IMR-90 (cell line): Measurements from ENCODE around the gene ETV3L. TPM values are rescaled to one million over a fixed set of nuclear protein-coding genes. Genes with fewer than 3 reads are reported as not detected.

Experiments used
- ATAC-seq: fragments of 200-7000 bp; cut with Tn5 transposase; 2 replicates; pipeline ENCODE4 v1.9.1; 2020; ENCODE audit warnings: low read depth, mild to moderate bottlenecking, moderate library complexity
- BruUV-seq: library from RNA; stranded (reverse); fragments of 400-500 nt; replicated peaks from 2 replicates; lab custom pipeline; 2021; lab: Mats Ljungman, UMichigan
- CTCF ChIA-PET: fragments of 300-600 bp; formaldehyde crosslinking; extraction: SDS; loops from one replicate; lab custom pipeline; 2021; ENCODE audit warnings: antibody characterized with exemption; lab: Yijun Ruan, JAX
- POLR2A ChIA-PET: fragments of 300-600 bp; sonication (Branson Sonifier 250); formaldehyde crosslinking; loops from one replicate; lab custom pipeline; 2022; ENCODE audit warnings: antibody characterized with exemption; ENCODE audit not compliant: unreplicated experiment; lab: Charles Lee
- DNase-seq: peaks from one replicate; pipeline ENCODE4 v3.0.0; 2013
- H2AFZ ChIP-seq: replicated peaks from 2 replicates; pipeline ENCODE3; 2013; ENCODE audit warnings: low read length, mild to moderate bottlenecking; ENCODE audit not compliant: poor library complexity
- H2AK5ac ChIP-seq: 2 replicates; pipeline ENCODE4 v1.6.1; 2013; ENCODE audit warnings: low read depth, low read length, inconsistent platforms
- H2AK9ac ChIP-seq: replicated peaks from 2 replicates; pipeline ENCODE3; 2013; ENCODE audit warnings: mild to moderate bottlenecking, low read depth, low read length, moderate library complexity; ENCODE audit not compliant: poor library complexity
- H2BK120ac ChIP-seq: 2 replicates; pipeline ENCODE4 v1.6.1; 2013; ENCODE audit warnings: low read depth, low read length, inconsistent platforms
- H2BK15ac ChIP-seq: 3 replicates; pipeline ENCODE4 v1.6.1; 2013; ENCODE audit warnings: low read depth, low read length, inconsistent platforms
- H2BK20ac ChIP-seq: 2 replicates; pipeline ENCODE4 v1.6.1; 2013; ENCODE audit warnings: low read depth, mild to moderate bottlenecking, inconsistent platforms, low read length, moderate library complexity
- H2BK5ac ChIP-seq: 2 replicates; pipeline ENCODE4 v1.6.1; 2013; ENCODE audit warnings: mild to moderate bottlenecking, low read depth, low read length, inconsistent platforms; ENCODE audit not compliant: poor library complexity, severe bottlenecking
- H3K14ac ChIP-seq: replicated peaks from 2 replicates; pipeline ENCODE4 v1.6.1; 2013; ENCODE audit warnings: low read depth, low read length, inconsistent platforms
- H3K18ac ChIP-seq: 2 replicates; pipeline ENCODE4 v1.6.1; 2013; ENCODE audit warnings: low read depth, low read length, control low read depth
- H3K23ac ChIP-seq: 2 replicates; pipeline ENCODE4 v1.6.1; 2013; ENCODE audit warnings: low read depth, low read length, inconsistent platforms
- H3K27ac ChIP-seq: 2 replicates; pipeline ENCODE4 v1.5.1; 2013; ENCODE audit warnings: mild to moderate bottlenecking, control low read depth, low read length; ENCODE audit not compliant: insufficient read depth
- H3K27me3 ChIP-seq: 2 replicates; pipeline ENCODE4 v1.6.1; 2013; ENCODE audit warnings: low read length; ENCODE audit not compliant: control insufficient read depth, insufficient read depth
- H3K36me3 ChIP-seq: 2 replicates; pipeline ENCODE4 v1.6.1; 2013; ENCODE audit warnings: low read length, mixed read lengths; ENCODE audit not compliant: control insufficient read depth, insufficient read depth
- H3K4ac ChIP-seq: 2 replicates; pipeline ENCODE4 v1.6.1; 2013; ENCODE audit warnings: low read depth, low read length, inconsistent platforms
- H3K4me1 ChIP-seq: 2 replicates; pipeline ENCODE4 v1.6.1; 2013; ENCODE audit warnings: low read length, mixed read lengths; ENCODE audit not compliant: control insufficient read depth, insufficient read depth
- H3K4me2 ChIP-seq: 2 replicates; pipeline ENCODE4 v1.6.1; 2013; ENCODE audit warnings: low read depth, mild to moderate bottlenecking, control low read depth, low read length, moderate library complexity
- H3K4me3 ChIP-seq: 2 replicates; pipeline ENCODE4 v1.5.1; 2013; ENCODE audit warnings: low read depth, mild to moderate bottlenecking, control low read depth, low read length, moderate library complexity; ENCODE audit not compliant: insufficient read depth
- H3K56ac ChIP-seq: 2 replicates; pipeline ENCODE4 v1.6.1; 2013; ENCODE audit warnings: low read length, inconsistent platforms; ENCODE audit not compliant: insufficient read depth; ENCODE audit errors: extremely low read depth
- H3K79me1 ChIP-seq, 2 experiments: 2 replicates each; pipeline ENCODE4 v1.6.1; 2013; ENCODE audit warnings: low read length in 2 of 2, inconsistent platforms in 1 of 2, low read depth in 1 of 2
- H3K9ac ChIP-seq: 2 replicates; pipeline ENCODE4 v1.6.1; 2013; ENCODE audit warnings: low read depth, low read length, control low read depth
- H3K9me1 ChIP-seq: 2 replicates; pipeline ENCODE4 v1.6.1; 2013; ENCODE audit warnings: low read length, inconsistent platforms; ENCODE audit not compliant: insufficient read depth
- H3K9me3 ChIP-seq: 2 replicates; pipeline ENCODE4 v1.6.1; 2013; ENCODE audit warnings: low read length; ENCODE audit not compliant: control insufficient read depth, insufficient read depth
- H4K20me1 ChIP-seq: 2 replicates; pipeline ENCODE4 v1.6.1; 2013; ENCODE audit warnings: low read length, inconsistent platforms; ENCODE audit not compliant: insufficient read depth
- H4K5ac ChIP-seq: 2 replicates; pipeline ENCODE4 v1.6.1; 2013; ENCODE audit warnings: mild to moderate bottlenecking, low read depth, low read length, control low read depth
- H4K8ac ChIP-seq, 2 experiments: 2 replicates each; pipeline ENCODE4 v1.6.1; 2013; ENCODE audit warnings: low read depth in 2 of 2, low read length in 2 of 2, control low read depth in 1 of 2, inconsistent platforms in 1 of 2
- H4K91ac ChIP-seq: 2 replicates; pipeline ENCODE4 v1.6.1; 2013; ENCODE audit warnings: low read depth, low read length, inconsistent platforms; ENCODE audit not compliant: insufficient read depth
- FOS ChIP-seq: fragments of 150-350 bp; IDR thresholded peaks from 2 replicates; pipeline ENCODE4 v1.6.1; 2016; ENCODE audit warnings: low read depth, low read length
- RCOR1 ChIP-seq: IDR thresholded peaks from 2 replicates; pipeline ENCODE4 v1.6.1; 2012; ENCODE audit warnings: mild to moderate bottlenecking, low read length, improper control_type of control experiment; ENCODE audit not compliant: insufficient replicate concordance
- RFX5 ChIP-seq: IDR thresholded peaks from 2 replicates; pipeline ENCODE4 v1.8.0; 2012; ENCODE audit warnings: low read depth, mild to moderate bottlenecking, low read length, moderate library complexity
- SMC3 ChIP-seq: fragments of 150-350 bp; IDR thresholded peaks from 2 replicates; pipeline ENCODE4 v1.6.1; 2016; ENCODE audit warnings: low read depth, mild to moderate bottlenecking, antibody characterized with exemption, low read length, moderate library complexity
- WGBS, 2 experiments: methylation state at CpG; one replicate each; pipeline versions ENCODE4 v1.1.5 to v1.1.7; 2013; ENCODE audit warnings: missing lambda C conversion rate in 2 of 2; ENCODE audit not compliant: insufficient read length in 1 of 2; ENCODE audit errors: extremely low coverage in 2 of 2; 5-methylcytosine and 5-hydroxymethylcytosine counted together
- dilution Hi-C: fragments of 300-500 bp; cut with HindIII; formaldehyde crosslinking; loops from one replicate; pipeline ENCODE4 v1.14.3; 2018; ENCODE audit warnings: low sequenced_read_pairs; ENCODE audit not compliant: unreplicated experiment
- in situ Hi-C: fragments of 300-500 bp; cut with MboI; formaldehyde crosslinking; loops from 3 replicates; pipeline ENCODE4 v1.14.3; 2019; ENCODE audit warnings: low sequenced_read_pairs, inconsistent platforms, mixed read lengths
- intact Hi-C: fragments of 100-400 bp; cut with micrococcal nuclease; formaldehyde crosslinking; loops from 2 replicates; pipeline ENCODE4 v1.10.0; 2022
- polyA plus RNA-seq, 3 experiments: library from polyadenylated mRNA; depleted of rRNA; stranded (reverse); fragments of >200 nt; gene quantifications; 2 replicates each; pipeline ENCODE4 v1.2.3, GENCODE V29; 2012; ENCODE audit warnings: low replicate concordance in 1 of 3
- total RNA-seq: library from RNA; depleted of rRNA; stranded (reverse); fragments of >200 nt; gene quantifications from 2 replicates; pipeline ENCODE4 v1.2.3, GENCODE V29; 2012
- TF ChIP-seq, protein P1 (sequence below): conservative IDR thresholded peaks from 2 replicates; pipeline ENCODE4 v1.5.1; 2012; ENCODE audit warnings: mild to moderate bottlenecking, low read depth, low read length, improper control_type of control experiment
- TF ChIP-seq, protein P2 (sequence below): fragments of 150-350 bp; IDR thresholded peaks from 2 replicates; pipeline ENCODE4 v1.6.1; 2017; ENCODE audit warnings: mild to moderate bottlenecking, antibody characterized with exemption, low read length, low read depth
- TF ChIP-seq, protein P3 (sequence below): fragments of 150-350 bp; IDR thresholded peaks from 2 replicates; pipeline ENCODE4 v1.6.1; 2016; ENCODE audit warnings: low read depth, mild to moderate bottlenecking, low read length, moderate library complexity, borderline replicate concordance

ETV3L gene
- total and polyA plus RNA-seq, 2 of the 4 experiments (the other 2 are of a cell fraction), result not detected

DNA sequence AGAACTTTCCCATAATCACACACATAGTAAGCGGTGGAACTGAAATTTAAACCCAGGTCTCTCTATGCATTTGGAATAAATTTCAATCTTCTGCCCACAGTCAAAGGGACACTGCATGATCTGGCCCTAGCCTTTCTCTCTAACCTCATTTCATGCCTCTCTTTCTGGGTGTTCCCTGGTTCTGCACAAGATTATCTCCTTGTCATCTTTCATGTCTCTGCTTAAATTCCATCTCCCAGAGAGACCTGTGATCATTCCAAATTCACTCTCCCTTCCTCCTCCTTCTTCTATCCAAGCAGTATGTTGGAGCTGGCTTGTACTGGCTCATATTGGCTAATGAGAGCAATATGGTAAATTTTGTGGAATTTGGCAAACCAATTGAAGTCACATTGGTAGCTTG, 22.2 kb downstream of the ETV3L start:
- intact Hi-C loops, result no loop called here
- no peak overlapping the region for H4K8ac ChIP-seq
- no peak overlapping the region for H3K9ac ChIP-seq
- no peaks in the 10 kb centered on the region for H3K4me1 ChIP-seq
- no peak overlapping the region for H3K18ac ChIP-seq
- no peak overlapping the region for H2AK9ac ChIP-seq
- DNase-seq, result no peak
- CTCF ChIA-PET, result no interaction called here
- no peak overlapping the region for H3K4ac ChIP-seq
- BruUV-seq, result no TSS peak
- H2BK120ac ChIP-seq, result no peak overlapping the region
- no peak overlapping the region for H3K4me2 ChIP-seq
- H3K14ac ChIP-seq, result no peak overlapping the region
- H3K9me3 ChIP-seq, result no peaks in the 10 kb centered on the region
- no peak overlapping the region for H2AFZ ChIP-seq
- H3K27ac ChIP-seq, result no peak overlapping the region
- no peaks in the 10 kb centered on the region for H3K79me1 ChIP-seq
- peaks cover 12% of the 10 kb centered on the region for H3K27me3 ChIP-seq
- no peak overlapping the region for H4K5ac ChIP-seq
- TF ChIP-seq RFX5 (no peak), SMC3 (no peak), RCOR1 (no peak), FOS (no peak)
- TF ChIP-seq, protein P1, sequence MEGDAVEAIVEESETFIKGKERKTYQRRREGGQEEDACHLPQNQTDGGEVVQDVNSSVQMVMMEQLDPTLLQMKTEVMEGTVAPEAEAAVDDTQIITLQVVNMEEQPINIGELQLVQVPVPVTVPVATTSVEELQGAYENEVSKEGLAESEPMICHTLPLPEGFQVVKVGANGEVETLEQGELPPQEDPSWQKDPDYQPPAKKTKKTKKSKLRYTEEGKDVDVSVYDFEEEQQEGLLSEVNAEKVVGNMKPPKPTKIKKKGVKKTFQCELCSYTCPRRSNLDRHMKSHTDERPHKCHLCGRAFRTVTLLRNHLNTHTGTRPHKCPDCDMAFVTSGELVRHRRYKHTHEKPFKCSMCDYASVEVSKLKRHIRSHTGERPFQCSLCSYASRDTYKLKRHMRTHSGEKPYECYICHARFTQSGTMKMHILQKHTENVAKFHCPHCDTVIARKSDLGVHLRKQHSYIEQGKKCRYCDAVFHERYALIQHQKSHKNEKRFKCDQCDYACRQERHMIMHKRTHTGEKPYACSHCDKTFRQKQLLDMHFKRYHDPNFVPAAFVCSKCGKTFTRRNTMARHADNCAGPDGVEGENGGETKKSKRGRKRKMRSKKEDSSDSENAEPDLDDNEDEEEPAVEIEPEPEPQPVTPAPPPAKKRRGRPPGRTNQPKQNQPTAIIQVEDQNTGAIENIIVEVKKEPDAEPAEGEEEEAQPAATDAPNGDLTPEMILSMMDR, result no peak
- TF ChIP-seq, protein P2, sequence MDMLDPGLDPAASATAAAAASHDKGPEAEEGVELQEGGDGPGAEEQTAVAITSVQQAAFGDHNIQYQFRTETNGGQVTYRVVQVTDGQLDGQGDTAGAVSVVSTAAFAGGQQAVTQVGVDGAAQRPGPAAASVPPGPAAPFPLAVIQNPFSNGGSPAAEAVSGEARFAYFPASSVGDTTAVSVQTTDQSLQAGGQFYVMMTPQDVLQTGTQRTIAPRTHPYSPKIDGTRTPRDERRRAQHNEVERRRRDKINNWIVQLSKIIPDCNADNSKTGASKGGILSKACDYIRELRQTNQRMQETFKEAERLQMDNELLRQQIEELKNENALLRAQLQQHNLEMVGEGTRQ, result no peak
- TF ChIP-seq, protein P3, sequence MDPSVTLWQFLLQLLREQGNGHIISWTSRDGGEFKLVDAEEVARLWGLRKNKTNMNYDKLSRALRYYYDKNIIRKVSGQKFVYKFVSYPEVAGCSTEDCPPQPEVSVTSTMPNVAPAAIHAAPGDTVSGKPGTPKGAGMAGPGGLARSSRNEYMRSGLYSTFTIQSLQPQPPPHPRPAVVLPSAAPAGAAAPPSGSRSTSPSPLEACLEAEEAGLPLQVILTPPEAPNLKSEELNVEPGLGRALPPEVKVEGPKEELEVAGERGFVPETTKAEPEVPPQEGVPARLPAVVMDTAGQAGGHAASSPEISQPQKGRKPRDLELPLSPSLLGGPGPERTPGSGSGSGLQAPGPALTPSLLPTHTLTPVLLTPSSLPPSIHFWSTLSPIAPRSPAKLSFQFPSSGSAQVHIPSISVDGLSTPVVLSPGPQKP, result no peak
- ATAC-seq, result no peak
- no peak overlapping the region for H3K56ac ChIP-seq
- H2AK5ac ChIP-seq, result no peak overlapping the region
- dilution Hi-C loops, result no loop called here
- POLR2A ChIA-PET, result no interaction called here
- H3K4me3 ChIP-seq, result no peak overlapping the region
- 83% methylated on average over 1 of the region's 1 CpG; no CpG with 5 or more reads in 1 of the 2 experiments for WGBS, 2 experiments
- H3K36me3 ChIP-seq, result no peaks in the 10 kb centered on the region
- H2BK5ac ChIP-seq, result no peak overlapping the region
- H4K91ac ChIP-seq, result no peak overlapping the region
- no peak overlapping the region for H3K23ac ChIP-seq
- no peak overlapping the region for H2BK15ac ChIP-seq
- no peak overlapping the region for H2BK20ac ChIP-seq
- no peaks in the 10 kb centered on the region for H3K9me1 ChIP-seq
- in situ Hi-C loops, result no loop called here
- H4K20me1 ChIP-seq, result no peaks in the 10 kb centered on the region
